Measurements from ENCODE around the gene TTC8. TPM values are rescaled to one million over a fixed set of nuclear protein-coding genes. Genes with fewer than 3 reads are reported as not detected.

Gene TTC8
- total and polyA plus RNA-seq, 2 donors (not counting 3 experiments of a cell fraction or from before 2014, with no cell fraction given), result 11.9 to 16.3 TPM

- no peaks in the 10 kb centered on the region for H3K79me2 ChIP-seq (ENCODE audit: control insufficient read depth, insufficient read depth, low read length)
- no peaks in the 10 kb centered on the region for H3K4me1 ChIP-seq (ENCODE audit: control insufficient read depth, extremely low read depth, insufficient read depth, low read length)
- no peaks in the 10 kb centered on the region for H3K9me1 ChIP-seq (replicated peaks; ENCODE audit: control insufficient read depth, extremely low read depth, insufficient read depth, low read length)
- no peak overlapping the region for H3K27ac ChIP-seq (ENCODE audit: insufficient read depth, low read depth, low read length)
- H2AFZ ChIP-seq (ENCODE audit: low read depth, low read length), result no peak overlapping the region
- intact Hi-C loops (cut with micrococcal nuclease), result loop anchor here (1.0 kb wide), 1 partner anchor 201 kb away; no protein-coding TSS in a partner anchor
- H3K36me3 ChIP-seq (ENCODE audit: control insufficient read depth in 2 of 2, extremely low read depth in 1 of 2, insufficient read depth in 2 of 2, low read length in 2 of 2), result no peaks in the 10 kb centered on the region
- no peaks in the 10 kb centered on the region for H4K20me1 ChIP-seq (replicated peaks; ENCODE audit: control insufficient read depth, extremely low read depth, insufficient read depth, low read length)
- no peak overlapping the region for H3K4me2 ChIP-seq (ENCODE audit: insufficient read depth, low read length)
- ChIA-PET POLR2A (no interaction called here), CTCF (interaction anchor here (0.8 to 2.5 kb wide), 5 partner anchors 12 to 201 kb away, joined by 3 to 24 read pairs (median 3); no protein-coding TSS in a partner anchor)
- H3K9me3 ChIP-seq (replicated peaks; ENCODE audit: control insufficient read depth, insufficient read depth, low read length), result no peaks in the 10 kb centered on the region
- dilution Hi-C loops (cut with MboI; ENCODE audit: extremely low pct_ligation_motif_present, low sequenced_read_pairs), result no loop called here
- DNase-seq (ENCODE audit: low read depth, low spot score), result peak; percentile 32
- peak; percentile 59 for FAIRE-seq
- no peak overlapping the region for H3K9ac ChIP-seq (replicated peaks; ENCODE audit: extremely low read depth, insufficient read depth, low read length)
- no peaks in the 10 kb centered on the region for H3K27me3 ChIP-seq (ENCODE audit: control insufficient read depth in 2 of 2, insufficient read depth in 2 of 2, low read length in 2 of 2)
- H3K4me3 ChIP-seq (replicated peaks in 1 of 3; ENCODE audit: insufficient read depth in 1 of 3, low read depth in 1 of 3, low read length in 3 of 3), result no peak overlapping the region
- no TSS peak for BruUV-seq (replicated peaks)
- TF ChIP-seq EZH2 (IDR thresholded peaks at IDR 0.05; ENCODE audit: borderline replicate concordance, low read depth, low read length, severe bottlenecking), result no peak
- TF ChIP-seq JUN (IDR thresholded peaks at IDR 0.05; ENCODE audit: borderline replicate concordance, insufficient read depth, insufficient read length, low read depth), result no peak
- no peak for TF ChIP-seq MYC (IDR thresholded peaks at IDR 0.05; ENCODE audit: low read depth, low read length)
- no peak for TF ChIP-seq POLR2A (IDR thresholded peaks at IDR 0.05; ENCODE audit: low read depth, low read length)
Observed at GRCh38 chr14:88868558-88869159, 44.2 kb downstream of the TTC8 start.

GRCh38 chr14:88870777-88871176 is 46.3 kb downstream of the TTC8 start:
- POLR2A ChIA-PET, result no interaction called here
- no peaks in the 10 kb centered on the region for H3K4me1 ChIP-seq (ENCODE audit: control insufficient read depth, extremely low read depth, insufficient read depth, low read length)
- no peak overlapping the region for H3K4me2 ChIP-seq (ENCODE audit: insufficient read depth, low read length)
- no peaks in the 10 kb centered on the region for H3K9me1 ChIP-seq (replicated peaks; ENCODE audit: control insufficient read depth, extremely low read depth, insufficient read depth, low read length)
- no peak overlapping the region for H2AFZ ChIP-seq (ENCODE audit: low read depth, low read length)
- no peaks in the 10 kb centered on the region for H3K79me2 ChIP-seq (ENCODE audit: control insufficient read depth, insufficient read depth, low read length)
- no peak for FAIRE-seq
- no TSS peak for BruUV-seq (replicated peaks)
- dilution Hi-C loops (cut with MboI; ENCODE audit: extremely low pct_ligation_motif_present, low sequenced_read_pairs) (no loop called here), intact Hi-C loops (cut with micrococcal nuclease) (no loop called here)
- CTCF ChIA-PET, result interaction anchor here (0.9 to 1.8 kb wide), 2 partner anchors 14 to 204 kb away, joined by 3 to 4 read pairs; no protein-coding TSS in a partner anchor
- H4K20me1 ChIP-seq (replicated peaks; ENCODE audit: control insufficient read depth, extremely low read depth, insufficient read depth, low read length), result no peaks in the 10 kb centered on the region
- TF ChIP-seq GATA2 (IDR thresholded peaks at IDR 0.05; ENCODE audit: insufficient read depth, insufficient read length, low read depth, low read length) (no peak), POLR2A (IDR thresholded peaks at IDR 0.05; ENCODE audit: low read depth, low read length) (no peak), CTCF (IDR thresholded peaks at IDR 0.05; ENCODE audit: extremely low read depth in 1 of 2, insufficient read depth in 1 of 2, low read depth in 1 of 2, low read length in 2 of 2) (no peak), POLR2AphosphoS5 (IDR thresholded peaks at IDR 0.05; ENCODE audit: insufficient read depth, low read depth, low read length) (no peak), FOS (IDR thresholded peaks at IDR 0.05; ENCODE audit: borderline replicate concordance, insufficient read depth, low read length) (no peak), JUN (IDR thresholded peaks at IDR 0.05; ENCODE audit: borderline replicate concordance, insufficient read depth, insufficient read length, low read depth) (no peak), MYC (IDR thresholded peaks at IDR 0.05; ENCODE audit: low read depth, low read length) (no peak), EZH2 (IDR thresholded peaks at IDR 0.05; ENCODE audit: borderline replicate concordance, low read depth, low read length, severe bottlenecking) (no peak)
- TF ChIP-seq, protein P1, sequence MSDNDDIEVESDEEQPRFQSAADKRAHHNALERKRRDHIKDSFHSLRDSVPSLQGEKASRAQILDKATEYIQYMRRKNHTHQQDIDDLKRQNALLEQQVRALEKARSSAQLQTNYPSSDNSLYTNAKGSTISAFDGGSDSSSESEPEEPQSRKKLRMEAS (IDR thresholded peaks at IDR 0.05; ENCODE audit: insufficient read depth, insufficient read length), result no peak
- H3K9ac ChIP-seq (replicated peaks; ENCODE audit: extremely low read depth, insufficient read depth, low read length), result no peak overlapping the region
- H3K9me3 ChIP-seq (replicated peaks; ENCODE audit: control insufficient read depth, insufficient read depth, low read length), result no peaks in the 10 kb centered on the region
- DNase-seq (ENCODE audit: low read depth, low spot score), result no peak
- no peak overlapping the region for H3K27ac ChIP-seq (ENCODE audit: insufficient read depth, low read depth, low read length)
- H3K27me3 ChIP-seq (ENCODE audit: control insufficient read depth in 2 of 2, insufficient read depth in 2 of 2, low read length in 2 of 2), result no peaks in the 10 kb centered on the region
- H3K4me3 ChIP-seq (replicated peaks in 1 of 3; ENCODE audit: insufficient read depth in 1 of 3, low read depth in 1 of 3, low read length in 3 of 3), result no peak overlapping the region
- H3K36me3 ChIP-seq (ENCODE audit: control insufficient read depth in 2 of 2, extremely low read depth in 1 of 2, insufficient read depth in 2 of 2, low read length in 2 of 2), result no peaks in the 10 kb centered on the region
